Transverse colon (tissue), 4 donors: Measurements from ENCODE around the gene EMP2.

Experiments used
- CTCF ChIP-seq, 5 experiments: fragments of 200-600 bp in 3 of 5; fragments of 450-650 bp in 2 of 5; sonication (generic) in 3 of 5; IDR thresholded peaks; 1 replicate in 2 of 5; 2 replicates in 3 of 5; pipeline ENCODE4 v1.5.1; 2016 to 2017; ENCODE audit warnings: antibody characterized with exemption in 5 of 5, inconsistent platforms in 3 of 5, mild to moderate bottlenecking in 2 of 5, moderate library complexity in 1 of 5
- POLR2AphosphoS5 ChIP-seq, 3 donors: sonication (generic); formaldehyde crosslinking; IDR thresholded peaks; one replicate each; pipeline ENCODE4 v1.6.1; 2016; ENCODE audit warnings: antibody characterized with exemption in 3 of 3

- TF ChIP-seq CTCF (IDR thresholded peaks at IDR 0.05) (no peak), POLR2AphosphoS5 (IDR thresholded peaks at IDR 0.05) (no peak)
Observed at GRCh38 chr16:10589109-10589508, 8.7 kb upstream of the EMP2 start.
